Subcutaneous adipose tissue (tissue), 4 donors: ENCODE results near the gene ADORA2A. TPM values are rescaled to one million over a fixed set of nuclear protein-coding genes. Genes with fewer than 3 reads are reported as not detected.

Experiments
- total RNA-seq, 4 donors: library from RNA; depleted of rRNA; stranded (reverse); fragments of >200 nt; gene quantifications; one replicate each; pipeline ENCODE4 v1.1.0, GENCODE V29; 2016
- TF ChIP-seq, protein P1 (sequence below): fragments of 450-650 bp; IDR thresholded peaks from one replicate; pipeline ENCODE4 v1.5.1; 2016; ENCODE audit warnings: low read depth, mild to moderate bottlenecking, control low read depth, antibody characterized with exemption, moderate library complexity

Gene ADORA2A
- total RNA-seq, 4 donors from 2014 or later, result 0.88 to 4.7 (median 2.2) TPM

DNA sequence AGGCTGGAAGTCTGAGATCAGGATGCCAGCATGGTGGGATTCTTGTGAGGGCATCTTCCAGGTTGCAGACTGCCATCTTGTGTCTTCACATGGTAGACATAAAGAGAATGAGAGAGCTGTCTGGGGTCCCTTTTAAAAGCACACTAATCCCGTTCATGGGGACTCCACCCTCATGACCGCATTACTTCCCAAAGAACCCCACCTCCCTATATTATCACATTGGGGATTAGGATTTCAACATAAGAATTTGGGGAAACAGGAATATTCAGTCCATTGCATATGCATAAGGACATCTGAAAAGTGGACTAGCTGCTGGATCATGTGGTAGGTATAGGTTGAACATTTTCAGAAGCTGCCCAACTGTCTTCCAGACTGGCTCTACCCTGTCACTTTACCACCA is 33.1 kb upstream of the ADORA2A start:
- TF ChIP-seq, protein P1, sequence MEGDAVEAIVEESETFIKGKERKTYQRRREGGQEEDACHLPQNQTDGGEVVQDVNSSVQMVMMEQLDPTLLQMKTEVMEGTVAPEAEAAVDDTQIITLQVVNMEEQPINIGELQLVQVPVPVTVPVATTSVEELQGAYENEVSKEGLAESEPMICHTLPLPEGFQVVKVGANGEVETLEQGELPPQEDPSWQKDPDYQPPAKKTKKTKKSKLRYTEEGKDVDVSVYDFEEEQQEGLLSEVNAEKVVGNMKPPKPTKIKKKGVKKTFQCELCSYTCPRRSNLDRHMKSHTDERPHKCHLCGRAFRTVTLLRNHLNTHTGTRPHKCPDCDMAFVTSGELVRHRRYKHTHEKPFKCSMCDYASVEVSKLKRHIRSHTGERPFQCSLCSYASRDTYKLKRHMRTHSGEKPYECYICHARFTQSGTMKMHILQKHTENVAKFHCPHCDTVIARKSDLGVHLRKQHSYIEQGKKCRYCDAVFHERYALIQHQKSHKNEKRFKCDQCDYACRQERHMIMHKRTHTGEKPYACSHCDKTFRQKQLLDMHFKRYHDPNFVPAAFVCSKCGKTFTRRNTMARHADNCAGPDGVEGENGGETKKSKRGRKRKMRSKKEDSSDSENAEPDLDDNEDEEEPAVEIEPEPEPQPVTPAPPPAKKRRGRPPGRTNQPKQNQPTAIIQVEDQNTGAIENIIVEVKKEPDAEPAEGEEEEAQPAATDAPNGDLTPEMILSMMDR, result no peak

DNA sequence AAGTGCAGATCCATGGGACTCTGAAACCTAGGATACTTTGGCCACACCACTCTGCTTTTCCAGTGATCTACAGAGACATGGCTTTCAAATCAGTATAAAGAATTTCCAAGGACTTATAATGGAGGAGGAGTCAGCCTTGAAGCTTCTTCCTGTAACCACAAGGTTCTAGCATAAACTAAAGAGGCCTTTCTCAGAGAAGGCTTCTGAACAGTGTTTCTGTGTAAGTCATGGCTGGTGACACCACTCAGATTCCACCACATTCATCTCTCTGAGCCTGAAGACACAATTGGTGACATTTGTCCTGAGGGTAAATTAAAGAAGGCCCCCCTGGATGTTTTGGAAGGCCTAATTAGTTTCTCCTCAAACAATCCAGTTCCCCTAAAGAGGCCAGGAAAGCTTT is 29.0 kb upstream of the ADORA2A start:
- TF ChIP-seq, protein P1, result no peak

DNA sequence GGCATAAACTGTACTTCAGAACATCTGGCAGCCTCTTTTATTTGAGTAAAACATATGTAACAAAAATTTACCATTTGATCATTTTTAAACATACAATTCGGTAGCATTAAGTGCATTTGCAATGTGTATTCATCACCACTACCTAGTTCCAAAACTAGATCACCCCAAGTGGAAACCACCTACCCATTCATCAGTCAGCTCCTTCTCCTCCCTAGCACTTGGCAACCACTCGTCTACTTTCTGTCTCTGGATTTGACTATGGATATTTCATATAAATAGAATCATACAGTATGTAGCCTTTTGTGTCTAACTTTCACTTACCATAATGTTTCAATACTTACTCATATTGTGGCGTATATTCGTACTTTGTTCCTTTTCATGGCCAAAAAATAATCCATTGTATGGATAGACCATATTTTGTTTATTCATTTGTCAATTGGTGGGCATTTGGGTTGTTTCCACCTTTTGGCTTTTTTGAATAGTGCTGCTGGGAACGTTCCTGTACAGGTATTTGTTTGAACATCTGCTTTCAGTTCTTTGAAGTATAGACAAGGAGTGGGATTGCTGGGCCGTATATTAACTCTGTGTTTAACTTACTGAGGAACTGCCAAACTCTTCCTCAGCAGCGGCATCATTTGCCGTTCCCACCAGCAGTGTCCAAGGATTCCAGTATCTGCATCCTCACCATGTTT is 27.2 kb upstream of the ADORA2A start:
- TF ChIP-seq, protein P1, result no peak

DNA sequence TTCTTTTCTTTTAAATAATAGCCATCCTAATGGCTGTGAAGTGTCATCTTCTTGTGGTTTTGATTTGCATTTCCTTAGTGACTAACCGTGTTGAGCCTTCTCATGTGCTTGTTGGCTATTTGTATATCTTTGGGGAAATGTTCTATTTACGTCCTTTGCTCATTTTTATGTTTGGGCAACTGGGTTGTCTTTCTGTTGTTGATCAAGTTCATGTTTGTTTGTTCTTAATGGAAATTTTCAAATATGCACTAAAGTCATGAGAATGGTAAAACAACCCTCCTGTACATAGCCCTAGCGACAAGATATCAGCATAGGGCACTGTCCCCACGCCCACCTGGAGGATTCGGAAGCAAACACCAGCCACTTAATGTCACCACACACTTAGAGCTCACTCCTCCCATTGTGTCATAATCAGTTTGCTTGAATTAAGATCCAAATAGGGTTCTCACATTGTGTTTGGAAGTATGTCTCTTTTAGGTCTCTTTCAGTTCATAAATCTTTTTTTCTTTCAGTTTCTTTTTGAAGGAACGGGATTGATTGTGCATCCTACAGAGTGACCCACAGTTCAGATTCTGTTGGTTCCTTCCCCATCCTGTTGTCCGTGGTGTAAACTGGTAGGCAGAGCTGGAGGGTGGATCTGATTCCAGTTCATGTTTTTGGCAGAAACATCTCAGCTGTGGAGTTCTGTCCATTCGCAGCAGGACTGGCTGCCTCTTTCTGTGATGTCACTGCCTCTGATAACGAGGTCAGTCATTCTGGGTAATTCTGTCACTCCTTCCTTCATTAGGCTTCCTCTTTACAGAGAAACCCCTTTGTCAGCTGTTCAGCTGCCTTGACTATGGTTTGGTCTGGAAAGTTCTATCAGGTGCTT is 26.4 kb upstream of the ADORA2A start:
- TF ChIP-seq, protein P1, result no peak

DNA sequence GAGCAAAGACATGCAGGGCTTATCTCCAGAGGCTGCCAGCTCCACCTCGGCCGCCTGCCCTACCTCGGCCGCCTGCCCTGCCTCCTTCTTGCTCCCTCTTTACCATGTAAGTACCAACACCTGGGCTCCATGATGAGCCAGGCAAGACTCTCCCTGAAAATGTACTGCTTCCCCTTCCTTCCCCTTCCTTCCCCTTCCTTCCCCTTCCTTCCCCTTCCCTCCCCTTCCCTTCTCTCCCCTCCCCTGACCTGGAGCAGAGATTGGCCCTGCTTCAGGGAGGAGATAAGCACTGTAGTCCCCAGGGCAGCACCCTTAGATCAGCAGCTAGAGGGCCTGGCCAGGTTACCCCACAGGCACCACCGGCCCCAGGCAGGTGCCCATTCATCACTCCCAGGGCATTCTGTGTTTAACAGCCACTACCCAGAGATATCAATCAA is 25.4 kb upstream of the ADORA2A start:
- TF ChIP-seq, protein P1, result no peak

DNA sequence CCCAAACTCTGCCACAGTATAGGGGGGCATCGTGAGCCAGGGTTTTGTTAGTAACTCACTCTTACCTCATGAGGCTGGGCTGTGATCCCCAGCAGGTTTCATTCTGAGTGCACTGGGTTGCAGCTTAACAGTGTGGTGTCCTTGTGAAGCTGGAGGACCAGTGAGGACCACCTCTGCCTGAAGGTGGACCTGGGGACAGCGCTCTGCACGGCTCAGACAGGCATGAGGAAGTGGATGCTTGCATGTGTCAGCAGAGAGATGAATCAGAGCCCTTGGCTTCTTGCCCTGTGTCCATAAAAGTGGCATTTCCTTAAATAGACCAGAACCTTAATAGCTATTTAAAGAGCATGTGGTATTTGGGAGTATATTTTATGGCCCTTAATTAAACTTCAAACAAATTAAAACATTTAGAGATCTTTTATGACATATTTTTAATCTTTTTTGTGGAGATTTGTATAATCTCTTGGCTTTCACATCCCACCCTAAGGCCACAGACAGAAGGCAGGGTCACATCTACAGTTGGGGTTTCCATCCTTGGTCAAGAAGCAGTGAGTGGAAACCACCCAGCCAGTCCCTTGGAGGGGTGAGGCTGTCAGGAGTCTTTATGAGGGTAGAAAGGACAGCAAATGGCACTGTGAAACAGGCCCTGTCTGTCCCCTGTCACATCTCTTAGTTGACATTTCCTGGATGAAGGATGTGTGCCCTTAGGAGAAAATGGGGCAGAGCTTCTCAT is 24.8 kb upstream of the ADORA2A start:
- TF ChIP-seq, protein P1, result no peak

DNA sequence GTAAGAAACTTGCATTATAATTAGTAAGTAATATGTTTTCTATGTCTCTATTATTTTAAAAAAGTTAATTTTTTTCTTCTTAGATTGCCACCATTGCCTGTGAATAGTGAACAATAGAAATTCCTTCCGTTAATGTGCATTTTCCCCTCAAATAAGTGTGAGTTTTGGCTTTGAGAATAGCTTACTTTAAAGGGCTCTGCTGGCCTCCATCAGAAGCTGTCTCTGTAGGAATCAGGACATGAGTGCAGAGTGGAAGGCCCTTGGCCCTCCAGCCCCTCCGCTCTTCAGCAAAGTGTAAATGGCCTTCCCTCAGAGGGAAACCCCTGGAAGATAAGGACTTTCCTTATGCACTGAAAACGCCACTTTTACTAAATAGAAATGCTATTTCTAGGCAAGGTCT is 24.1 kb upstream of the ADORA2A start:
- TF ChIP-seq, protein P1, result no peak
